Measurements from ENCODE around the gene CLP1. TPM values are rescaled to one million over a fixed set of nuclear protein-coding genes. Genes with fewer than 3 reads are reported as not detected.

CLP1 gene
- total and polyA plus RNA-seq, 4 donors = 5.9 to 12.3 (median 8.3) TPM

- H3K4me3 ChIP-seq (ENCODE audit: low read depth in 1 of 3, low read length in 3 of 3) = peak overlapping the region; percentile 66 to 98 (median 96)
- no peaks in the 10 kb centered on the region for H3K27me3 ChIP-seq (ENCODE audit: control insufficient read depth in 4 of 4, insufficient read depth in 4 of 4, low read length in 3 of 4)
- peak overlapping the region; percentile 97 to 99 for H3K27ac ChIP-seq (ENCODE audit: low read depth in 1 of 2, low read length in 2 of 2)
- TF ChIP-seq NR2F2 (IDR thresholded peaks at IDR 0.05) (peak; percentile 73), TAF1 (conservative IDR thresholded peaks at IDR 0.05) (peak; percentile 52), RXRA (IDR thresholded peaks at IDR 0.05) (peak; percentile 52 to 57), HNF4G (IDR thresholded peaks at IDR 0.05) (no peak), HNF4A (conservative IDR thresholded peaks at IDR 0.05) (peak in 1 of 2 donors; percentile 75), ATF3 (IDR thresholded peaks at IDR 0.05) (peak; percentile 53), FOXA1 (IDR thresholded peaks at IDR 0.05) (no peak), MAX (IDR thresholded peaks at IDR 0.05) (no peak), JUND (IDR thresholded peaks at IDR 0.05) (peak in 1 of 2 donors; percentile 61), SP1 (IDR thresholded peaks at IDR 0.05) (peak; percentile 94), GABPA (IDR thresholded peaks at IDR 0.05 in 1 of 2, conservative IDR thresholded peaks at IDR 0.05 in 1 of 2) (peak; percentile 59 to 85), FOXA2 (IDR thresholded peaks at IDR 0.05) (no peak), CTCF (IDR thresholded peaks at IDR 0.05; ENCODE audit: low read depth, low read length, missing input control) (no peak), EGR1 (IDR thresholded peaks at IDR 0.05; ENCODE audit: low read depth in 2 of 2) (peak in 1 of 2 donors; percentile 46), RAD21 (IDR thresholded peaks at IDR 0.05) (peak in 1 of 2 donors; percentile 18), YY1 (IDR thresholded peaks at IDR 0.05) (peak; percentile 80)
- TF ChIP-seq, protein P1, sequence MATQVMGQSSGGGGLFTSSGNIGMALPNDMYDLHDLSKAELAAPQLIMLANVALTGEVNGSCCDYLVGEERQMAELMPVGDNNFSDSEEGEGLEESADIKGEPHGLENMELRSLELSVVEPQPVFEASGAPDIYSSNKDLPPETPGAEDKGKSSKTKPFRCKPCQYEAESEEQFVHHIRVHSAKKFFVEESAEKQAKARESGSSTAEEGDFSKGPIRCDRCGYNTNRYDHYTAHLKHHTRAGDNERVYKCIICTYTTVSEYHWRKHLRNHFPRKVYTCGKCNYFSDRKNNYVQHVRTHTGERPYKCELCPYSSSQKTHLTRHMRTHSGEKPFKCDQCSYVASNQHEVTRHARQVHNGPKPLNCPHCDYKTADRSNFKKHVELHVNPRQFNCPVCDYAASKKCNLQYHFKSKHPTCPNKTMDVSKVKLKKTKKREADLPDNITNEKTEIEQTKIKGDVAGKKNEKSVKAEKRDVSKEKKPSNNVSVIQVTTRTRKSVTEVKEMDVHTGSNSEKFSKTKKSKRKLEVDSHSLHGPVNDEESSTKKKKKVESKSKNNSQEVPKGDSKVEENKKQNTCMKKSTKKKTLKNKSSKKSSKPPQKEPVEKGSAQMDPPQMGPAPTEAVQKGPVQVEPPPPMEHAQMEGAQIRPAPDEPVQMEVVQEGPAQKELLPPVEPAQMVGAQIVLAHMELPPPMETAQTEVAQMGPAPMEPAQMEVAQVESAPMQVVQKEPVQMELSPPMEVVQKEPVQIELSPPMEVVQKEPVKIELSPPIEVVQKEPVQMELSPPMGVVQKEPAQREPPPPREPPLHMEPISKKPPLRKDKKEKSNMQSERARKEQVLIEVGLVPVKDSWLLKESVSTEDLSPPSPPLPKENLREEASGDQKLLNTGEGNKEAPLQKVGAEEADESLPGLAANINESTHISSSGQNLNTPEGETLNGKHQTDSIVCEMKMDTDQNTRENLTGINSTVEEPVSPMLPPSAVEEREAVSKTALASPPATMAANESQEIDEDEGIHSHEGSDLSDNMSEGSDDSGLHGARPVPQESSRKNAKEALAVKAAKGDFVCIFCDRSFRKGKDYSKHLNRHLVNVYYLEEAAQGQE (IDR thresholded peaks at IDR 0.05) = peak; percentile 67
- TF ChIP-seq, protein P2, sequence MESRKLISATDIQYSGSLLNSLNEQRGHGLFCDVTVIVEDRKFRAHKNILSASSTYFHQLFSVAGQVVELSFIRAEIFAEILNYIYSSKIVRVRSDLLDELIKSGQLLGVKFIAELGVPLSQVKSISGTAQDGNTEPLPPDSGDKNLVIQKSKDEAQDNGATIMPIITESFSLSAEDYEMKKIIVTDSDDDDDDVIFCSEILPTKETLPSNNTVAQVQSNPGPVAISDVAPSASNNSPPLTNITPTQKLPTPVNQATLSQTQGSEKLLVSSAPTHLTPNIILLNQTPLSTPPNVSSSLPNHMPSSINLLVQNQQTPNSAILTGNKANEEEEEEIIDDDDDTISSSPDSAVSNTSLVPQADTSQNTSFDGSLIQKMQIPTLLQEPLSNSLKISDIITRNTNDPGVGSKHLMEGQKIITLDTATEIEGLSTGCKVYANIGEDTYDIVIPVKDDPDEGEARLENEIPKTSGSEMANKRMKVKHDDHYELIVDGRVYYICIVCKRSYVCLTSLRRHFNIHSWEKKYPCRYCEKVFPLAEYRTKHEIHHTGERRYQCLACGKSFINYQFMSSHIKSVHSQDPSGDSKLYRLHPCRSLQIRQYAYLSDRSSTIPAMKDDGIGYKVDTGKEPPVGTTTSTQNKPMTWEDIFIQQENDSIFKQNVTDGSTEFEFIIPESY (IDR thresholded peaks at IDR 0.05) = no peak
- H3K9ac ChIP-seq (ENCODE audit: low read depth in 1 of 2, low read length in 2 of 2) = peak overlapping the region; percentile 95 to 98
- WGBS = under 1% methylated on average over 29 of the region's 29 CpGs
- no peaks in the 10 kb centered on the region for H3K9me3 ChIP-seq (ENCODE audit: control insufficient read depth in 4 of 4, low read length in 3 of 4)
- H3K4me1 ChIP-seq (ENCODE audit: control insufficient read depth in 4 of 4, insufficient read depth in 4 of 4, low read length in 3 of 4) = peaks cover 2 to 23% (median 16%) of the 10 kb centered on the region in 4 donors
- DNase-seq (ENCODE audit: low spot score) = peak; percentile 85
- H3K36me3 ChIP-seq (ENCODE audit: control insufficient read depth in 4 of 4, insufficient read depth in 3 of 4, low read depth in 1 of 4, low read length in 3 of 4) = peaks cover 0 to 9% (median 4%) of the 10 kb centered on the region in 4 donors
Observed at GRCh38 chr11:57667117-57667735, 9.7 kb downstream of the CLP1 start.

All from liver (tissue), 9 donors.